Measurements from ENCODE around the gene PSMD1.

PSMD1 gene

DNA sequence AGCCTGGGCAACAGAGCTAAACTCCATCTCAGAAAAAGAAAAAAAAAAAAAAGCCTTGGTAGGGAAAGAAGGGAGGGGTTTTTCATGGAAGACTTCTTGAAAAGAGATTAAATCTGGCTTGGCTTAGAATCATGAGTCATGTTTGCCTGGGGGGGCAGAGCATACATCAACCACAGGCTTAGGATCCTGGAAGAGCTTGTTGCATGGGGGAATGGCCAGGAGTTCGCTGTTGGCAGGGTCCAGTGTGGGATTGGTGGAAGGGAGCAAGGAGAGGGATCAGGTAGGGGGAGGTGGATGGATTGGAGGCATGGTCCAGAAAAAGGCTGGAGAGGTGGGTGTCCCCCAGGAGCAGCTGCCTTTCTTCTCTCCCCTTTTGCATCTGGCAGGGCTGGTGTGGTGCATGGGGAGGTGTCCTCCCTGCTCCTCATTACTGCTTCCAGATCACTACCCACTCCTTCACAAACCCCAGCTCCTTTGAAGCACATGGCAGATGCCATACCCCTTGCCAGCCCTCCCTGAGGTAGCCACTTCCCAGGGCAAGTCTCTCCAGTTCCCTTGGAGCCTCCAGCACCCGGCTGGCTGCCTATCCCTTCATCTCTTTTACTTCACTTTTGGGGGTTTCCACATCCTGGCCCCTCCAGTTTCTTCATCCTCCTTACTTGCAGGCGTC is 144.3 kb downstream of the PSMD1 start:
- Histone ChIP-seq H3K9me3 (ENCODE audit: insufficient read depth, low read length, severe bottlenecking) (no peaks in the 10 kb centered on the region), H4K20me1 (ENCODE audit: insufficient read depth, low read length) (no peaks in the 10 kb centered on the region), H3K9ac (ENCODE audit: low read depth, low read length) (no peak overlapping the region), H3K4me2 (ENCODE audit: insufficient read depth, low read length) (no peak overlapping the region), H3K27ac (ENCODE audit: low read length) (no peak overlapping the region), H3K27me3 (ENCODE audit: insufficient read depth, low read length, poor library complexity) (no peaks in the 10 kb centered on the region), H2AFZ (ENCODE audit: low read depth, low read length) (no peak overlapping the region), H3K4me3 (ENCODE audit: low read depth in 1 of 2, low read length in 2 of 2) (no peak overlapping the region), H3K36me3 (ENCODE audit: insufficient read depth, low read length) (no peaks in the 10 kb centered on the region; the same call in 1 of the 2 replicates), H3K79me2 (ENCODE audit: insufficient read depth, low read length) (no peaks in the 10 kb centered on the region), H3K4me1 (ENCODE audit: insufficient read depth, low read length) (peaks cover 23% of the 10 kb centered on the region)
- ATAC-seq (ENCODE audit: insufficient read depth, low read depth), result no peak
- no peak for TF ChIP-seq EZH2 (IDR thresholded peaks at IDR 0.05; ENCODE audit: borderline replicate concordance, low read depth, low read length, severe bottlenecking)
- TF ChIP-seq, protein P1, sequence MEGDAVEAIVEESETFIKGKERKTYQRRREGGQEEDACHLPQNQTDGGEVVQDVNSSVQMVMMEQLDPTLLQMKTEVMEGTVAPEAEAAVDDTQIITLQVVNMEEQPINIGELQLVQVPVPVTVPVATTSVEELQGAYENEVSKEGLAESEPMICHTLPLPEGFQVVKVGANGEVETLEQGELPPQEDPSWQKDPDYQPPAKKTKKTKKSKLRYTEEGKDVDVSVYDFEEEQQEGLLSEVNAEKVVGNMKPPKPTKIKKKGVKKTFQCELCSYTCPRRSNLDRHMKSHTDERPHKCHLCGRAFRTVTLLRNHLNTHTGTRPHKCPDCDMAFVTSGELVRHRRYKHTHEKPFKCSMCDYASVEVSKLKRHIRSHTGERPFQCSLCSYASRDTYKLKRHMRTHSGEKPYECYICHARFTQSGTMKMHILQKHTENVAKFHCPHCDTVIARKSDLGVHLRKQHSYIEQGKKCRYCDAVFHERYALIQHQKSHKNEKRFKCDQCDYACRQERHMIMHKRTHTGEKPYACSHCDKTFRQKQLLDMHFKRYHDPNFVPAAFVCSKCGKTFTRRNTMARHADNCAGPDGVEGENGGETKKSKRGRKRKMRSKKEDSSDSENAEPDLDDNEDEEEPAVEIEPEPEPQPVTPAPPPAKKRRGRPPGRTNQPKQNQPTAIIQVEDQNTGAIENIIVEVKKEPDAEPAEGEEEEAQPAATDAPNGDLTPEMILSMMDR (IDR thresholded peaks at IDR 0.05; ENCODE audit: borderline replicate concordance, extremely low read depth, low read length, poor library complexity, severe bottlenecking), result no peak
- DNase-seq, result no peak

DNA sequence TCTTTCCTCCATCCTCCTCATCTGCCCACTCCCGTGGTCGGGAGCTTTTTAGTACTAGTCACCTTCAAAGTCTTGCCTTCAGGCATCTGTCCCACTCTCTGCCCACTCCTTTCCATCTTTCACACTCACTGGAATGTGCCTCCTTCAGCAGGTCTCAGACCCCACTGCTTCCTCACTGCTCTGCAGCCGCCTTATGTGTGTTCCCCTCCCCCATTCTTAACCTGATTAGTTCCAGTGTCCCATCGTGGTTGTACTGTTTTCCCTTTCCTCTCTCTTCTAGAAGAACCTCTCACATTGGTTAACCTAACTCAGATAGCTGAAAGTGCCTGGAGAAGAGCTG is 144.8 kb downstream of the PSMD1 start:
- no peaks in the 10 kb centered on the region for H3K79me2 ChIP-seq (ENCODE audit: insufficient read depth, low read length)
- peaks cover 23% of the 10 kb centered on the region for H3K4me1 ChIP-seq (ENCODE audit: insufficient read depth, low read length)
- no peaks in the 10 kb centered on the region for H4K20me1 ChIP-seq (ENCODE audit: insufficient read depth, low read length)
- ATAC-seq (ENCODE audit: insufficient read depth, low read depth), result no peak
- no peak overlapping the region for H3K27ac ChIP-seq (ENCODE audit: low read length)
- no peaks in the 10 kb centered on the region for H3K27me3 ChIP-seq (ENCODE audit: insufficient read depth, low read length, poor library complexity)
- no peak overlapping the region for H3K4me2 ChIP-seq (ENCODE audit: insufficient read depth, low read length)
- H3K9ac ChIP-seq (ENCODE audit: low read depth, low read length), result no peak overlapping the region
- no peaks in the 10 kb centered on the region for H3K9me3 ChIP-seq (ENCODE audit: insufficient read depth, low read length, severe bottlenecking)
- H2AFZ ChIP-seq (ENCODE audit: low read depth, low read length), result no peak overlapping the region
- TF ChIP-seq, protein P1 (IDR thresholded peaks at IDR 0.05; ENCODE audit: borderline replicate concordance, extremely low read depth, low read length, poor library complexity, severe bottlenecking), result no peak
- TF ChIP-seq EZH2 (IDR thresholded peaks at IDR 0.05; ENCODE audit: borderline replicate concordance, low read depth, low read length, severe bottlenecking), result no peak
- DNase-seq, result no peak
- no peak overlapping the region for H3K4me3 ChIP-seq (ENCODE audit: low read depth in 1 of 2, low read length in 2 of 2)
- no peaks in the 10 kb centered on the region; the same call in 1 of the 2 replicates for H3K36me3 ChIP-seq (ENCODE audit: insufficient read depth, low read length)

DNA sequence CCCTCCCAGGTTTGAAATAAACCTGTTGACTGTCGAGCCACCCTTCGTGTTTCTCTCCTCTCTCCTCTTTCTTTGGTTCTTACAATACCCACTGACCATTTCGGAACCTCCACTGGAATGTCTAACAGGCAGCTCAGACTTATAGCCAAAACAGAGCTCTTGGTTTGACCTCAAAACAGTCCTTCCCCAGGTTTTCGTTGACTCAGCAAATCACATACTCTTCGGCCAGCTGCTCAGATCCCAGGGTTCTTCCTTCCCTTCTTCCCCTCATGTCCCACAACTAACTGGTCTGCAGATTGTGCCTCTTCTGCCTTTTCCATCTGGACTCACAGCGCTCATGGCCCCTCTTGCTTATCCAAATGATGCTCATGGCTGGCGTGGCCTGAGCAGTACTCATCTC is 146.4 kb downstream of the PSMD1 start:
- ATAC-seq (ENCODE audit: insufficient read depth, low read depth) (no peak), DNase-seq (no peak)
- Histone ChIP-seq H3K9me3 (ENCODE audit: insufficient read depth, low read length, severe bottlenecking) (no peaks in the 10 kb centered on the region), H2AFZ (ENCODE audit: low read depth, low read length) (no peak overlapping the region), H3K36me3 (ENCODE audit: insufficient read depth, low read length) (no peaks in the 10 kb centered on the region; the same call in 1 of the 2 replicates), H3K27me3 (ENCODE audit: insufficient read depth, low read length, poor library complexity) (no peaks in the 10 kb centered on the region), H3K4me3 (ENCODE audit: low read depth in 1 of 2, low read length in 2 of 2) (no peak overlapping the region), H3K9ac (ENCODE audit: low read depth, low read length) (no peak overlapping the region), H3K4me2 (ENCODE audit: insufficient read depth, low read length) (no peak overlapping the region), H3K27ac (ENCODE audit: low read length) (no peak overlapping the region), H4K20me1 (ENCODE audit: insufficient read depth, low read length) (no peaks in the 10 kb centered on the region), H3K4me1 (ENCODE audit: insufficient read depth, low read length) (peaks cover 14% of the 10 kb centered on the region), H3K79me2 (ENCODE audit: insufficient read depth, low read length) (no peaks in the 10 kb centered on the region)
- no peak for TF ChIP-seq EZH2 (IDR thresholded peaks at IDR 0.05; ENCODE audit: borderline replicate concordance, low read depth, low read length, severe bottlenecking)
- TF ChIP-seq, protein P1 (IDR thresholded peaks at IDR 0.05; ENCODE audit: borderline replicate concordance, extremely low read depth, low read length, poor library complexity, severe bottlenecking), result no peak

All from DND-41 (cell line).